NT2/D1 (cell line): ENCODE data around the gene SDHAF2.
"Not testable (repeated sequence)": the region's sequence is repeated elsewhere in the genome, so short reads cannot be mapped to it uniquely, and the experiment has no call there.

Experiments
- DNase-seq: peaks from one replicate; pipeline ENCODE4 v3.0.0-alpha.2; 2011; ENCODE audit warnings: low read depth, low spot score
- H3K27me3 ChIP-seq: 2 replicates; pipeline ENCODE4 v1.6.0; 2011; ENCODE audit warnings: mild to moderate bottlenecking; ENCODE audit not compliant: insufficient read length, insufficient read depth
- H3K36me3 ChIP-seq: 2 replicates; pipeline ENCODE4 v1.6.1; 2011; ENCODE audit warnings: mild to moderate bottlenecking, low read length, mixed read lengths; ENCODE audit not compliant: insufficient read depth, insufficient read length
- H3K4me1 ChIP-seq: 2 replicates; pipeline ENCODE4 v1.5.1; 2011; ENCODE audit not compliant: insufficient read depth, insufficient read length
- H3K4me3 ChIP-seq: 2 replicates; pipeline ENCODE4 v1.5.1; 2011; ENCODE audit warnings: low read depth; ENCODE audit not compliant: insufficient read length
- H3K9ac ChIP-seq: 2 replicates; pipeline ENCODE4 v1.6.0; 2011; ENCODE audit warnings: low read depth; ENCODE audit not compliant: insufficient read length
- H3K9me3 ChIP-seq: 2 replicates; pipeline ENCODE4 v1.5.1; 2011; ENCODE audit warnings: mild to moderate bottlenecking, low read length; ENCODE audit not compliant: insufficient read depth
- SUZ12 ChIP-seq: IDR thresholded peaks from 2 replicates; pipeline ENCODE4 v1.6.1; 2011; ENCODE audit not compliant: insufficient read length, insufficient read depth; ENCODE audit errors: extremely low read depth
- YY1 ChIP-seq: IDR thresholded peaks from 2 replicates; pipeline ENCODE4 v1.6.1; 2011; ENCODE audit not compliant: insufficient read length, insufficient read depth
- ZNF274 ChIP-seq: IDR thresholded peaks from 2 replicates; pipeline ENCODE4 v1.6.1; 2011; ENCODE audit warnings: mild to moderate bottlenecking, low read depth, low read length

The SDHAF2 gene

GRCh38 chr11:61429691-61430582, at the start of gene SDHAF2, which contains the start of gene CPSF7:
TSS of gene SDHAF2 (plus strand) at chr11:61430124. CDS start at chr11:61430147, 23 bp downstream.
TSS of gene CPSF7 (minus strand) at chr11:61429975. CDS start at chr11:61429235, 740 bp downstream.
- Histone ChIP-seq H3K9me3 (no peaks in the 10 kb centered on the region), H3K36me3 (peaks cover 63% of the 10 kb centered on the region), H3K4me1 (no peaks in the 10 kb centered on the region)

GRCh38 chr11:61380884-61381283, 49.0 kb upstream of the SDHAF2 start:
- TF ChIP-seq YY1 (no peak), SUZ12 (no peak), ZNF274 (no peak)

More at GRCh38 chr11:61429691-61430582, at the start of gene SDHAF2, which contains the start of gene CPSF7:
- Histone ChIP-seq H3K4me3 (peak within 1 kb of the TSS; percentile 93), H3K9ac (peak within 1 kb of the TSS; percentile 99), H3K27me3 (no peaks in the 10 kb centered on the region)
- TF ChIP-seq ZNF274 (no peak), YY1 (peak; percentile 77)
- DNase-seq = peak; percentile 93

GRCh38 chr11:61383859-61384258, 46.1 kb upstream of the SDHAF2 start:
- not testable (repeated sequence) for H3K27me3 ChIP-seq, H3K9me3 ChIP-seq, H3K4me1 ChIP-seq, H3K36me3 ChIP-seq, H3K4me3 ChIP-seq, DNase-seq, H3K9ac ChIP-seq

More at GRCh38 chr11:61380884-61381283, 49.0 kb upstream of the SDHAF2 start:
- H3K36me3 ChIP-seq = peaks cover 18% of the 10 kb centered on the region
- no peaks in the 10 kb centered on the region for H3K9me3 ChIP-seq
- DNase-seq = no peak
- peaks cover 4% of the 10 kb centered on the region for H3K4me1 ChIP-seq
- no peaks in the 10 kb centered on the region for H3K27me3 ChIP-seq
- no peak overlapping the region for H3K9ac ChIP-seq
- H3K4me3 ChIP-seq = no peak overlapping the region

- Histone ChIP-seq H3K27me3 (peaks cover 1% of the 10 kb centered on the region), H3K4me3 (no peak overlapping the region), H3K9ac (no peak overlapping the region), H3K4me1 (no peaks in the 10 kb centered on the region), H3K9me3 (peaks cover under 1% of the 10 kb centered on the region; the same call in 1 of the 2 replicates), H3K36me3 (peaks cover 8% of the 10 kb centered on the region)
- DNase-seq = no peak
- no peak for TF ChIP-seq SUZ12
- TF ChIP-seq ZNF274 = no peak
- no peak for TF ChIP-seq YY1
Measured at GRCh38 chr11:61384271-61385242, 45.4 kb upstream of the SDHAF2 start.

GRCh38 chr11:61390161-61390560, 39.8 kb upstream of the SDHAF2 start:
- peaks cover 6% of the 10 kb centered on the region; the same call in 1 of the 2 replicates for H3K9me3 ChIP-seq
- H3K9ac ChIP-seq = no peak overlapping the region
- no peak for DNase-seq
- no peak for TF ChIP-seq YY1
- TF ChIP-seq ZNF274 = no peak
- TF ChIP-seq SUZ12 = no peak
- H3K4me1 ChIP-seq = peaks cover 3% of the 10 kb centered on the region
- H3K27me3 ChIP-seq = peaks cover 6% of the 10 kb centered on the region
- H3K4me3 ChIP-seq = no peak overlapping the region
- peaks cover 4% of the 10 kb centered on the region for H3K36me3 ChIP-seq

GRCh38 chr11:61392981-61393595, 36.8 kb upstream of the SDHAF2 start:
- TF ChIP-seq YY1 = no peak
- TF ChIP-seq SUZ12 = no peak
- TF ChIP-seq ZNF274 = no peak
- no peak for DNase-seq
- Histone ChIP-seq H3K4me1 (peaks cover 3% of the 10 kb centered on the region), H3K9ac (peak overlapping the region; percentile 87), H3K9me3 (peaks cover 6% of the 10 kb centered on the region; the same call in 1 of the 2 replicates), H3K27me3 (peaks cover 6% of the 10 kb centered on the region), H3K36me3 (peaks cover 18% of the 10 kb centered on the region), H3K4me3 (peak overlapping the region; percentile 78)
